Measurements from ENCODE around the gene MAN1A2.

Gene MAN1A2

GRCh38 chr1:117359561-117360289, 7.5 kb upstream of the MAN1A2 start:
- no peak for DNase-seq

- no peak for DNase-seq
These were observed 4.3 kb upstream of the MAN1A2 start for GRCh38 chr1:117362986-117363385.

- DNase-seq = no peak
These were observed 3.6 kb upstream of the MAN1A2 start for GRCh38 chr1:117363571-117364048.

- DNase-seq = no peak
These were observed 3.0 kb upstream of the MAN1A2 start for GRCh38 chr1:117364240-117364639.

- DNase-seq = peak; percentile 28
These were observed 1.7 kb upstream of the MAN1A2 start for GRCh38 chr1:117365350-117366176.

GRCh38 chr1:117366177-117367045, 838 bp upstream of the MAN1A2 start:
- DNase-seq = peak; percentile 80

- DNase-seq = peak; percentile 12
These were observed 1.2 kb downstream of the MAN1A2 start for GRCh38 chr1:117368116-117369108.

- peak; percentile 4 for DNase-seq
These were observed 2.8 kb downstream of the MAN1A2 start for GRCh38 chr1:117370071-117370470.

- DNase-seq = no peak
These were observed 3.3 kb downstream of the MAN1A2 start for GRCh38 chr1:117370509-117370908.

- peak; percentile 58 for DNase-seq
These were observed 4.3 kb downstream of the MAN1A2 start for GRCh38 chr1:117371441-117372151.

- peak; percentile 11 for DNase-seq
These were observed 5.7 kb downstream of the MAN1A2 start for GRCh38 chr1:117372863-117373412.

GRCh38 chr1:117373932-117374331, 6.7 kb downstream of the MAN1A2 start:
- no peak for DNase-seq

GRCh38 chr1:117375327-117375726, 8.1 kb downstream of the MAN1A2 start:
- DNase-seq = no peak

- no peak for DNase-seq
These were observed 19.9 kb downstream of the MAN1A2 start for GRCh38 chr1:117387060-117387633.

GRCh38 chr1:117388328-117388727, 21.1 kb downstream of the MAN1A2 start:
- no peak for DNase-seq

GRCh38 chr1:117389284-117389683, 22.0 kb downstream of the MAN1A2 start:
- DNase-seq = no peak

- no peak for DNase-seq
These were observed 22.5 kb downstream of the MAN1A2 start for GRCh38 chr1:117389779-117390178.

- DNase-seq = no peak
These were observed 25.5 kb downstream of the MAN1A2 start for GRCh38 chr1:117392771-117393170.

- DNase-seq = no peak
These were observed 28.8 kb downstream of the MAN1A2 start for GRCh38 chr1:117396074-117396473.

- DNase-seq = no peak
These were observed 29.4 kb downstream of the MAN1A2 start for GRCh38 chr1:117396636-117397035.
